ENCODE measurements around the gene NUDT13. TPM values are rescaled to one million over a fixed set of nuclear protein-coding genes. Genes with fewer than 3 reads are reported as not detected.
"Not testable (repeated sequence)": the region's sequence is repeated elsewhere in the genome, so short reads cannot be mapped to it uniquely, and the experiment has no call there.

The NUDT13 gene
- total and polyA plus RNA-seq, 7 donors: 1.8 to 5.4 (median 2.2) TPM

DNA sequence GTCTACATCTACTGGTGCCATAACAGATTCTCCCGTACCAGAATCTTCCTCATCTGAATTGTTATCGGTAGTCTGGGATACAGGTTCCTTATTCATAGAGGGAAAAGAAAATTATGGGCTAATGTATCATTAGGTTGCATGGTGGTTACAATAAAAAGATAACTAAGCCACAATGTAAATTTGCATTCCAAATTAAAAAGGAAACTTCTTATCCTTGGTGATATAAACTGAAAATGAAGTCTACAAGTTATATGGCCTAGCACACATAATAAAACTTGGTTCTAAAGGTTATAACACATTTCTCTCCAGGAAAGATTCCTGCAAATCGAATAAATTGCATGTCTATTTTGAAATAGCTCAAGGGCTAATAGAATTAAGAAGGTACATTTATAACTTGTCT is 24.5 kb downstream of the NUDT13 start:
- no peak for DNase-seq
- intact Hi-C loops (cut with DNase I): no loop called here
- Histone ChIP-seq H3K9me3 (no peaks in the 10 kb centered on the region), H3K4me1 (no peaks in the 10 kb centered on the region), H3K27me3 (no peaks in the 10 kb centered on the region), H3K4me3 (no peak overlapping the region), H3K27ac (no peak overlapping the region), H3K36me3 (peaks cover 17 to 100% (median 50%) of the 10 kb centered on the region in 4 donors)
- TF ChIP-seq EP300 (IDR thresholded peaks at IDR 0.05): no peak
- TF ChIP-seq POLR2A (IDR thresholded peaks at IDR 0.05): no peak
- 23 to 68% methylated on average over 3 of the region's 3 CpGs for WGBS, 2 donors

DNA sequence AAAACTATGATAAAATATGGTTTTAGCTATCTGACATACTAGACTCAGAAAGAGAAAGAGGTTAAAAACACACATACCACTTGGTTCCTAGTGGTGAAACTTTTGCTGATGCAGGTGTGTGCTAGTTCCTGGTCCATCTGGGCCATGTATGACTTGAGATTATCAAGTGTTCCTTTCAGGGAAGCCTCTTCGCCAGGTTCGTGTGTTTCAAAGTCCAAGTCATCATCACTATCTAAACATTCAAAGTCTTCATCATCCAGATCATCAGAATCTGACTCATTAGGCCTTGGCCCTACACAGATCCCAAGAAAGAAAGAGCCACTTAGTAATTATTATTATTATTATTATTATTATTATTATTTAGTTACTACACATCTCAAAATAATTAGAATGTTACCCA is 26.4 kb downstream of the NUDT13 start:
- WGBS, 2 donors: 78 to 88% methylated on average over 2 of the region's 2 CpGs
- Histone ChIP-seq H3K36me3 (peaks cover 18 to 99% (median 49%) of the 10 kb centered on the region in 4 donors), H3K4me3 (no peak overlapping the region), H3K27me3 (no peaks in the 10 kb centered on the region), H3K9me3 (no peaks in the 10 kb centered on the region), H3K27ac (no peak overlapping the region), H3K4me1 (no peaks in the 10 kb centered on the region)
- intact Hi-C loops (cut with DNase I): no loop called here
- no peak for DNase-seq
- TF ChIP-seq POLR2A (IDR thresholded peaks at IDR 0.05): no peak

DNA sequence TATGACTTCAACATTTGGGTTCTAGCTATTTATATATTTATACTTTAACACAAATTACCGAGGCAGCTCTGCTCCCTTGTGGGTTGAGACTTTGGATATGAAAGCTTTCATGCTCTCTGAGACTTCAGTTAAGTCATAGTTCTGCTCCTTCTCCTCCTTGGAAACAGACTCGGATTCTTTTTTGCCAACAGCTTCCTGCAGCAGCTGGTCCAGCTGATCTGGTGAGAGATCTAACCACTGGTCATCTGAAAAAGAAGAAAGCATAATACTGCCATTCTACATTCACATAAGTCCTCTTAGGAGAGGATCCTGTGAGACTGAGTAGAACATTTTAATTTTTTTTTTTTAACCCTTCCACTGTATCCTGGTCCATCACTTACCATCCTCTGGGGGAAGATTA is 29.0 kb downstream of the NUDT13 start:
- intact Hi-C loops (cut with DNase I): no loop called here
- H3K4me1 ChIP-seq: no peaks in the 10 kb centered on the region
- H3K27ac ChIP-seq: no peak overlapping the region
- H3K9me3 ChIP-seq: no peaks in the 10 kb centered on the region
- no peaks in the 10 kb centered on the region for H3K27me3 ChIP-seq
- TF ChIP-seq, protein P1, sequence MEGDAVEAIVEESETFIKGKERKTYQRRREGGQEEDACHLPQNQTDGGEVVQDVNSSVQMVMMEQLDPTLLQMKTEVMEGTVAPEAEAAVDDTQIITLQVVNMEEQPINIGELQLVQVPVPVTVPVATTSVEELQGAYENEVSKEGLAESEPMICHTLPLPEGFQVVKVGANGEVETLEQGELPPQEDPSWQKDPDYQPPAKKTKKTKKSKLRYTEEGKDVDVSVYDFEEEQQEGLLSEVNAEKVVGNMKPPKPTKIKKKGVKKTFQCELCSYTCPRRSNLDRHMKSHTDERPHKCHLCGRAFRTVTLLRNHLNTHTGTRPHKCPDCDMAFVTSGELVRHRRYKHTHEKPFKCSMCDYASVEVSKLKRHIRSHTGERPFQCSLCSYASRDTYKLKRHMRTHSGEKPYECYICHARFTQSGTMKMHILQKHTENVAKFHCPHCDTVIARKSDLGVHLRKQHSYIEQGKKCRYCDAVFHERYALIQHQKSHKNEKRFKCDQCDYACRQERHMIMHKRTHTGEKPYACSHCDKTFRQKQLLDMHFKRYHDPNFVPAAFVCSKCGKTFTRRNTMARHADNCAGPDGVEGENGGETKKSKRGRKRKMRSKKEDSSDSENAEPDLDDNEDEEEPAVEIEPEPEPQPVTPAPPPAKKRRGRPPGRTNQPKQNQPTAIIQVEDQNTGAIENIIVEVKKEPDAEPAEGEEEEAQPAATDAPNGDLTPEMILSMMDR (IDR thresholded peaks at IDR 0.05): no peak
- TF ChIP-seq POLR2A (IDR thresholded peaks at IDR 0.05) (no peak), EP300 (IDR thresholded peaks at IDR 0.05) (no peak)
- WGBS, 2 donors: 57 to 84% methylated on average over 2 of the region's 2 CpGs
- no peak for DNase-seq
- H3K4me3 ChIP-seq: no peak overlapping the region
- peaks cover 30 to 99% (median 49%) of the 10 kb centered on the region in 4 donors for H3K36me3 ChIP-seq

DNA sequence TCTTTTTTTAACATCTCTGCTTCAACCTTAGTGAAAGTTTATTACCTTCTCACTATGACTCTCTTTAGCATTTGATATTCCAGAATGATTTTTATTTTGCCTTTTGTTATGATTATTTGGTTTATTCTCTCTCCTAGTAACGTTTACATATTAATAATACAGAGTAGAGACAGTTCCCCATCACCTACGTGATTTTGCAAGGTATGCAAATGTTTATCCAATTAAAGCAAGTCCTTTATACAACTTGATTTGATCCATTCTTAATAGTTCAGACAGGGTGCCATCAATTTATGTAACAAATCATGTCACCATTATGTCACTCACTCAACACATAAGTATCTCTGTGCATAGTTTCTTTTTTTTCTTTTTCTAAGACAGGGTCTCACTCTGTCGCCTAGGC is 31.3 kb downstream of the NUDT13 start:
- intact Hi-C loops (cut with DNase I): no loop called here
- no peak for DNase-seq
- TF ChIP-seq POLR2A (IDR thresholded peaks at IDR 0.05): no peak
- TF ChIP-seq POLR2AphosphoS5 (IDR thresholded peaks at IDR 0.05): no peak
- TF ChIP-seq, protein P1 (IDR thresholded peaks at IDR 0.05): no peak
- no peak for TF ChIP-seq EP300 (IDR thresholded peaks at IDR 0.05)

DNA sequence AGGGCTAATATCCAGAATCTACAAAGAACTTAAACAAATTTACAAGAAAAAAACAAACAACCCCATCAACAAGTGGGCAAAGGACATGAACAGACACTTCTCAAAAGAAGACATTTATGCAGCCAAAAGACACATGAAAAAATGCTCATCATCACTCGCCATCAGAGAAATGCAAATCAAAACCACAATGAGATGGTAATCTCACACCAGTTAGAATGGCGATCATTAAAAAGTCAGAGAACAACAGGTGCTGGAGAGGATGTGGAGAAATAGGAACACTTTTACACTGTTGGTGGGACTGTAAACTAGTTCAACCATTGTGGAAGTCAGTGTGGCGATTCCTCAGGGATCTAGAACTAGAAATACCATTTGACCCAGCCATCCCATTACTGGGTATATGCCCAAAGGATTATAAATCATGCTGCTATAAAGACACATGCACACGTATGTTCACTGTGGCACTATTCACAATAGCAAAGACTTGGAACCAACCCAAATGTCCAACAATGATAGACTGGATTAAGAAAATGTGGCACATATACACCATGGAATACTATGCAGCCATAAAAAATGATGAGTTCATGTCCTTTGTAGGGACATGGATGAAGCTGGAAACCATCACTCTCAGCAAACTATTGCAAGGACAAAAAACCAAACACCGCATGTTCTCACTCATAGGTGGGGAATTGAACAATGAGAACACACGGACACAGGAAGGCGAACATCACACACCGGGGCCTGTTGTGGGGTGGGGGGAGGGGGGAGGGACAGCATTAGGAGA is 40.6 kb downstream of the NUDT13 start:
- H3K9me3 ChIP-seq; H3K27ac ChIP-seq; intact Hi-C loops (cut with DNase I); H3K27me3 ChIP-seq; H3K4me1 ChIP-seq; DNase-seq; H3K4me3 ChIP-seq: not testable (repeated sequence)
- WGBS, 2 donors: 72 to 79% methylated on average over 7 of the region's 8 CpGs
- peaks cover 25 to 87% (median 43%) of the 10 kb centered on the region in 4 donors for H3K36me3 ChIP-seq

More for the DNA sequence above, 31.3 kb downstream of the NUDT13 start:
- Histone ChIP-seq H3K4me3 (no peak overlapping the region), H3K4me1 (no peaks in the 10 kb centered on the region), H3K27ac (no peak overlapping the region), H3K36me3 (peaks cover 34 to 99% (median 56%) of the 10 kb centered on the region in 4 donors), H3K9me3 (no peaks in the 10 kb centered on the region), H3K27me3 (no peaks in the 10 kb centered on the region)
- WGBS, 2 donors: 88 to 92% methylated on average over 3 of the region's 3 CpGs

DNA sequence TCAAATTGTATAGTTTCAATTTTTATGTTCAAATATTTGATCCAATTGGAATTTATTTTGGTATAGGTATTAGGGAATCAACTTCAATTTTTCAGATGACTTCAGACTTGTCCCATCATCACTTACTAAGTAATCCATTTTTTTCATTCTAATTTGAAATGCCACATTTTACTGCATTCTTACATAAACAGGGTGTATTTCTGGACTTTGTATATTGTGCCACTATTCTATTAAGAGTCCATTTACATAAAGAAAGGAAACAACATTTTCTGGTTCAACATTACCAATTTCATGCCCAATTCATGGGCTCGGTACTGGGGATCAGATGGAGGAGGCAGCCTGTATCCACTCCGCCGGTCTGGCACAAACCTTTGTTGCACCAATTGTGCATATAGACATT is 41.8 kb downstream of the NUDT13 start:
- Histone ChIP-seq H3K36me3 (peaks cover 14 to 87% (median 40%) of the 10 kb centered on the region in 4 donors), H3K9me3 (no peaks in the 10 kb centered on the region), H3K27ac (no peak overlapping the region), H3K4me1 (no peaks in the 10 kb centered on the region), H3K27me3 (no peaks in the 10 kb centered on the region), H3K4me3 (no peak overlapping the region)
- TF ChIP-seq EP300 (IDR thresholded peaks at IDR 0.05) (no peak), POLR2AphosphoS5 (IDR thresholded peaks at IDR 0.05) (no peak), POLR2A (IDR thresholded peaks at IDR 0.05) (no peak)
- TF ChIP-seq, protein P1 (IDR thresholded peaks at IDR 0.05): no peak
- WGBS, 2 donors: 95 to 97% methylated on average over 3 of the region's 3 CpGs
- no peak for DNase-seq
- intact Hi-C loops (cut with DNase I): no loop called here

All from sigmoid colon (tissue), 7 donors.